NCI-H128 (cell line): ENCODE results near the gene USP12.
"Not testable (repeated sequence)": the region's sequence is repeated elsewhere in the genome, so short reads cannot be mapped to it uniquely, and the experiment has no call there.

Experiments
- DNase-seq: peaks from one replicate; lab custom pipeline; 2025; ENCODE audit not compliant: unreplicated experiment; lab: John Stamatoyannopoulos, UW

USP12 gene

DNA sequence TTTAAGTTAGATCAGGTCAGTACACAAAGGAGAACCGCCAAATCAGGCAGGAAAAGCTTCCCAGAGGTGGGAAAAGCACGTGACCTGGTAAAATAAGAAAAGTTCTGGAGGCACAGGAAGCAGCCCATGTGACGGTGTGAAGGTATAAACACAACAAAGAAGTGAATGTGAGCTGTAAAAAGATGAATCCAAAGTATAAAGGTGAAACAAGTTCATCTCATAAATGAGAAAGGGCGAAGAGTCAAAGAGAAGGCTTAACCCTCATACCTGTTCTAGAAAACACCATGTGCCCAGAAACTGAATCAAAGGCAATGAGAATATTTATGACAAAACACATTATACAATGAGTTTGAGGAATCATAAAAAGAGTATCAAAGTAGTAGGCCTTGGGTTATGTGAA, 47.0 kb downstream of the USP12 start:
- no peak for DNase-seq

DNA sequence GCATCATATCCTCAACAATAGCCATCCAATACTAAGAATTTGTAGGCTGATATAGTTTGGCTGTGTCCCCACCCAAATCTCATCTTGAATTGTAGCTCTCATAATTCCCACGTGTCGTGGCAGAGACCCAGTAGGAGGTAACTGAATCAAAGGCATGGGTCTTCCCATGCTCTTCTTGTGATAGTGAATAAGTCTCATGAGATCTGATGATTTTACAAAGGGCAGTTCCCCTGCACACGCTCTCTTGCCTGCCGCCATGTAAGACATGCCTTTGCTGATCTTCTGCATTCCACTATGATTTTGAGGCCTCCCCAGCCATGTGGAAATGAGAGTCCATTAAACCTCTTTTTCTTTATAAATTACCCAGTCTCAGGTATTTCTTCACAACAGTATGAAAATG, 48.2 kb downstream of the USP12 start:
- not testable (repeated sequence) for DNase-seq

DNA sequence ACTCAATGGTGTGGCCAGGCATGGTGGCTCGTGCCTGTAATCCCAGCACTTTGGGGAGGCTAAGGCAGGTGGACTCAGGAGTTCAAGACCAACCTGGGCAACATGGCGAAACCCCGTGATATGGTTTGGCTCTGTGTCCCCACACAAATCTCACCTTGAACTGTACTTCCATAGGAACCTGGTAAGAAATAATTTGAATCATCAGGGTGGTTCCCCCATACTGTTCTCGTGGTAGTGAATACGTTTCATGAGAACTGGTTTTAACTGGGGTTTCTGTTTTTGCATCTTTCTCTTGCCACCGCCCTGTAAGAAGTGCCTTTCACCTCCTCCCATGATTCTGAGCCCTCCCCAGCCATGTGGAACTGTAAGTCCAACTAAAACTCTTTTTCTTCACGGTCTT, 49.6 kb downstream of the USP12 start:
- DNase-seq: no peak

GRCh38 chr13:27120811-27121210, 50.8 kb downstream of the USP12 start:
- DNase-seq: no peak

GRCh38 chr13:27120011-27120410, 51.6 kb downstream of the USP12 start:
- no peak for DNase-seq

- no peak for DNase-seq
Measured at GRCh38 chr13:27118428-27119054, 53.1 kb downstream of the USP12 start.

- DNase-seq: no peak
Measured at GRCh38 chr13:27117952-27118351, 53.7 kb downstream of the USP12 start.

DNA sequence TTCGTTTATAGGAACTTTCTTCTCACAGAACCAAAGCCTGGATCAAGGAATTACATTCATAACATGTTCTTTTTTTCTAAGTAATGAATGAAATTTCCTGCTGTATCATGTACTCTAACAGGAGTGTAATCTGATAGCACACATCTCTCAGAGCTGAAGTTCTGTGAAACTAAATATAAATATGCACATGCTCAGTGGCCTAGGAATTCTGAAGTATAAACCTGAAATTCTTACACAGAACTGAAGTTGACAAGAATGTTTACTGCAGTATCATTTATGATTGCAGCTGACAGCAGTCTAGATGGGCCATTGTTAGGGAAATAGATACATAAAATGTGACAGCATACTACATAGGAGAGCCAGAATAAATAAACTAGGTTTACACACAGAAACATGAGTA, 54.5 kb downstream of the USP12 start:
- no peak for DNase-seq

DNA sequence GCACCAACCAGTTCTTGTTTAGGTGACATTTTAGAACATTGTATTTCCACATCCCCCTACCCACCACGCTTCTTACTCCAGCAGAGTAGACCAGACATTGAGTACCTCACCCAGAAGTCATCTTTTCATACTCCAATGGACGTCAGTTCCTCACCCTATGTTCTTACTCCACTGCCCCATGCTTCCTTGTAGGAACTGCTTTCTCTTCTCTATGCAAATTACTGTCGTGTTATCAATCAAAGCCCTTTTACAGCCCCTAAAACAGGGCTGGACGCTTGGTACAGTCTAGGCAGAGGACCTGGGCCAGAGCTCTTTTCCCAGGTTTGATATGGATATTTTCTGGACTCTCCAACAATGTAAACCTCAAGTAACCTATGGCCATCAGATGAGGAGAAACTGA, 58.2 kb downstream of the USP12 start:
- no peak for DNase-seq

- no peak for DNase-seq
Measured at GRCh38 chr13:27112006-27112405, 59.6 kb downstream of the USP12 start.

DNA sequence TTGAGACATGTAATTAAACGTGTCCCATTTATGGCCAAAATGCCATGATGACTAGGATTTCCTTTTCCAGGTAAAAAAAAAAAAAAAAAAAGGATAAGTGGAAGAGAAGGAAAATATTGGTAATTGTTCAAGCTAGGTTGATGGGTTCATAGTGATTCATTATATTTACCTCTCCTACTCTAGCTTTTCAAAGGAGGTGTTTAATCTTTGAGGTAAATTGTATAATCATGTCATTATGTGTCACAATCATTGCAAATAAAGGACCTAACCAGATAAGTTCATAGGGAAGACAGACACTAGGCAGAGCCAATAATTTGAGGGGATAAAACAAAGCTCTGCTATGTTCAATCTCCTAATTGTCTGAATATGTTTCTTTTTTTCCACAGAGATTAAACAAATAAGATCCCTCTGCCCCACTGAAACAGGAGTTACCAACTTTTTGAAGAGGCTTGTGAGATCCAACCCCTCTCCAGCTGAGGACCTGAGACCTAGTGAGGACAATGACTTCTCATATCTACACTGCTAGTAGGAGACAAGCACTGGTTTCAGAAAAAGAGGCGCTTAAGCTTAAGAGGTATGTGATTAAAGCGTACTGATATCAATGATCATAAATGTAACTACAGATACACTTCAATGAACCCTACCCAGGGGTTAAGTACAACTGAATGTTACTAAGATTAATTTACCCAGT, 61.4 kb downstream of the USP12 start:
- DNase-seq: no peak

GRCh38 chr13:27106144-27106543, 65.5 kb downstream of the USP12 start:
- DNase-seq: no peak

DNA sequence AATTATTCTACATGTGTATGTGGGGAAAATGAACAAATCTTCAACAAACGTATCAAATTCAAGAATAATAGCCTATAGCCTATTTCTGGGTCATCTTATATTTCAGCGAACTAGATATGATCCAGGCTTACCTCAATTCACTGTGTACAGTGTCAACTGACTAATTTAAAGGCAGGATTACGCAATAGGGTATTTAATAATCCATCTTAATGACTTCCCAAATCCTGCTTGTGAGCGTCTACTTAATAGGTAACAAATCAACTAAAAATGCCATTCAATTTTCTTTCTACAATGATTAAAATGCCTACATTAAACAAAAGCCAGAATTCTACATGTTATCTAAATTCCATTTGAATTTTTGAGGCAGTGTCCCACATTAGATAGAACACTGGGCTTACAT, 67.0 kb downstream of the USP12 start:
- no peak for DNase-seq

- DNase-seq: no peak
Measured at GRCh38 chr13:27101847-27102246, 69.8 kb downstream of the USP12 start.

GRCh38 chr13:27101289-27101688, 70.3 kb downstream of the USP12 start:
- no peak for DNase-seq

DNA sequence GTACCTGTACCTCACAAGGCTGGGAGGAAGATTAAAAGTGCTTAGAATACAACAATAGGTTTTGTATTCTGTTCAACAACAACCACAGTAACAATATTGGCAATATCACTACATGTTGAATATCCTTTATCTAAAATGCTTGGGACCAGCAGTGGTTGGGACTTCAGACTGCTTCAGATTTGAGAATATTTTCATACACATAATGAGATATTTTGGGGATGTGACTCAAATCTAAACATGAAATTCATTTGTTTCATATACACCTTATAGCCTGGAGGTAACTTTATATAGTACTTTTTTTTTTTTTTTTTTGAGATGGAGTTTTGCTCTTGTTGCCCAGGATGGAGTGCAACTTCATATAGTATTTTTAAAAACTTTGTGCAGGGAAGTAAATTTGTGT, 73.9 kb downstream of the USP12 start:
- DNase-seq: no peak

GRCh38 chr13:27091451-27091850, 80.2 kb downstream of the USP12 start:
- no peak for DNase-seq

GRCh38 chr13:27088619-27089018, 83.0 kb downstream of the USP12 start:
- no peak for DNase-seq

DNA sequence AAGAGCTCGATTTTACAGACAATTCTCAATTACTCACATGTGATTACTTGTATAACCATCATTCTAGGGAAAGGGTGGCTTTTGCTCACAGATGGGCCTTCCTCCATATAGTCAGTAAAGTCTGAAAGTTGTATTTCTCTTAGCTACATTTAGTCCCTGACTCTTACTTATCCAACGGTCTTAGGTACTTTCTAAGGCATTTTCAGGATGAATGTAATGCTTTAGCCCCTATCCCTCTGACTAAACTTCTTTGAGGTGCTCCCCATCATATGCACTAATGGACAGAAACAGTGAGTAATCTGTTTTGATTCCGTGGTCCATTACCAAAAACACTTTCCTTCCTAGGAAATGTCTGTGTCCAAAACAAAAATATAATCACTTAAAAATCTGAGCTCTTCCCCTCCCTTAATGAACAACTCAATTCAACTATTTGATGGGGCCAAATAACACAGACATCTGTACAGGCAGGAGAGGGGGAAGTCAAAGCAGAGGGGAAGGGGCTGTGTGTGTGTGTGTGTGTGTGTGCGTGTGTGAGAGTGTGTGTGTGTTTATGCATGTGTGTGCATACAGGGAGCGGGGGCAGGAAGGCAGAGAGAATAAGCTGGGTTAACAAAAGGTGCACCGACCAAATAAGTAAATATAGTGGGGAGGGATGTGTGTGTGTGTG, 84.9 kb downstream of the USP12 start:
- no peak for DNase-seq

- no peak for DNase-seq
Measured at GRCh38 chr13:27083183-27083582, 88.4 kb downstream of the USP12 start.

- no peak for DNase-seq
Measured at GRCh38 chr13:27081893-27082679, 89.5 kb downstream of the USP12 start.
